C4-2B (cell line): Measurements from ENCODE around the gene MYG1.
A peak's percentile ranks its signal among the peaks of the same experiment; 100 is the strongest.

Source experiments
- H3K27ac ChIP-seq: fragments of 450-650 bp; 2 replicates; pipeline ENCODE4 v1.5.1; 2017
- CTCF ChIP-seq: fragments of 450-650 bp; conservative IDR thresholded peaks from 2 replicates; pipeline ENCODE4 v1.5.1; 2017; ENCODE audit warnings: mild to moderate bottlenecking
- ZFX ChIP-seq: fragments of 450-650 bp; IDR thresholded peaks from 2 replicates; pipeline ENCODE4 v1.6.1; 2017

The MYG1 gene

GRCh38 chr12:53300187-53300586 lies 692 bp downstream of the MYG1 start:
- no peak for TF ChIP-seq ZFX
- no peak for TF ChIP-seq CTCF
- H3K27ac ChIP-seq: peak overlapping the region; percentile 81

- TF ChIP-seq ZFX: no peak
- no peak for TF ChIP-seq CTCF
- no peak overlapping the region for H3K27ac ChIP-seq
Measured at GRCh38 chr12:53302903-53303302, 3.4 kb downstream of the MYG1 start.

GRCh38 chr12:53306826-53307225 lies 7.3 kb downstream of the MYG1 start:
- no peak overlapping the region for H3K27ac ChIP-seq

GRCh38 chr12:53308276-53308675 lies 8.8 kb downstream of the MYG1 start:
- no peak overlapping the region for H3K27ac ChIP-seq
- TF ChIP-seq ZFX (no peak), CTCF (no peak)

More at GRCh38 chr12:53306826-53307225, 7.3 kb downstream of the MYG1 start:
- TF ChIP-seq ZFX (no peak), CTCF (no peak)

- no peak overlapping the region for H3K27ac ChIP-seq
- TF ChIP-seq CTCF (no peak), ZFX (no peak)
Measured at GRCh38 chr12:53313996-53314395, 14.5 kb downstream of the MYG1 start.

- peak overlapping the region; percentile 86 for H3K27ac ChIP-seq
- TF ChIP-seq CTCF (no peak), ZFX (no peak)
Measured at GRCh38 chr12:53320352-53321195, 21.1 kb downstream of the MYG1 start.

GRCh38 chr12:53324113-53324778 lies 24.8 kb downstream of the MYG1 start:
- peak overlapping the region; percentile 73 for H3K27ac ChIP-seq
- no peak for TF ChIP-seq CTCF
- no peak for TF ChIP-seq ZFX
